ENCODE measurements around the gene CDC42BPG.

Gene CDC42BPG

GRCh38 chr11:64864473-64865285, 20.2 kb upstream of the CDC42BPG start:
- in situ Hi-C loops (cut with MboI; ENCODE audit: low sequenced_read_pairs), result no loop called here

DNA sequence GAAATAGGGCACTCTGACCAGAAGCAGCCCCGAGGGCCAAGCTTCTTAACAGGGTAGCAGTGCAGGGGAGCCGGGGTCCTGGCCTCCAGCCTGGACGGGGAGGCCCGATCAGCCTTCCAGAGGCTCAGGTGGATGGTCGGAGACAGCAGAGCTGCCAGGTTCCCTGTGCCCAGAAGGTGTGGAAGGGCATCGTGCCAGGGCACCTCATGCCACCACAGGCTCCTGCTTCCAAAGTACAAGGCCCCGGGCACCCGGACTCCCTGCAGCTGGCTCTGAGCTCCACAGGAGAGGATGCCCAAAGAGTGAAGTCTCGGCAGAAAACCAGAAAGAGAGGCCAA, 19.7 kb upstream of the CDC42BPG start:
- in situ Hi-C loops (cut with MboI; ENCODE audit: low sequenced_read_pairs), result no loop called here

GRCh38 chr11:64863391-64864060, 19.1 kb upstream of the CDC42BPG start:
- in situ Hi-C loops (cut with MboI; ENCODE audit: low sequenced_read_pairs), result no loop called here

DNA sequence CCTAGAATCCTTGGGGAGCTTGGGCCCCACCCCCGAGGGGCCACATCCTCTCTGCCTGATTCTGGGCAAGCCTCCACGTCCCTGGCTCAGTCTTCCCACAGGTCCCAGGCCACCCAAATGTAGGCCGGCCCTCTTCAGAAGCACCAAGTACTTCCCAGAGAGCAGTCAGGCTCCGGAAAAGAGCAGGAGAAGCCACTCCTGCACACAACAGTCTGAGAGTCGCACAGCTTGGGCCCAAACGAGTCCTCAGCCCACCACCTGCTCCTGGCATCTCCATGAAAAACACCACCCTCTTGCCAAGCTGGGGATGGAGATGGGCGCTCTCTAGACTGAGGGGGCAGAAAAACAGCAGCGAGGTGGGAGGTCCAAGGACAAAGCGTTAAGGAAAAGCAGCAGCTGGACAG, 18.5 kb upstream of the CDC42BPG start:
- in situ Hi-C loops (cut with MboI; ENCODE audit: low sequenced_read_pairs), result no loop called here

GRCh38 chr11:64861227-64861975, 16.9 kb upstream of the CDC42BPG start:
- in situ Hi-C loops (cut with MboI; ENCODE audit: low sequenced_read_pairs), result no loop called here

DNA sequence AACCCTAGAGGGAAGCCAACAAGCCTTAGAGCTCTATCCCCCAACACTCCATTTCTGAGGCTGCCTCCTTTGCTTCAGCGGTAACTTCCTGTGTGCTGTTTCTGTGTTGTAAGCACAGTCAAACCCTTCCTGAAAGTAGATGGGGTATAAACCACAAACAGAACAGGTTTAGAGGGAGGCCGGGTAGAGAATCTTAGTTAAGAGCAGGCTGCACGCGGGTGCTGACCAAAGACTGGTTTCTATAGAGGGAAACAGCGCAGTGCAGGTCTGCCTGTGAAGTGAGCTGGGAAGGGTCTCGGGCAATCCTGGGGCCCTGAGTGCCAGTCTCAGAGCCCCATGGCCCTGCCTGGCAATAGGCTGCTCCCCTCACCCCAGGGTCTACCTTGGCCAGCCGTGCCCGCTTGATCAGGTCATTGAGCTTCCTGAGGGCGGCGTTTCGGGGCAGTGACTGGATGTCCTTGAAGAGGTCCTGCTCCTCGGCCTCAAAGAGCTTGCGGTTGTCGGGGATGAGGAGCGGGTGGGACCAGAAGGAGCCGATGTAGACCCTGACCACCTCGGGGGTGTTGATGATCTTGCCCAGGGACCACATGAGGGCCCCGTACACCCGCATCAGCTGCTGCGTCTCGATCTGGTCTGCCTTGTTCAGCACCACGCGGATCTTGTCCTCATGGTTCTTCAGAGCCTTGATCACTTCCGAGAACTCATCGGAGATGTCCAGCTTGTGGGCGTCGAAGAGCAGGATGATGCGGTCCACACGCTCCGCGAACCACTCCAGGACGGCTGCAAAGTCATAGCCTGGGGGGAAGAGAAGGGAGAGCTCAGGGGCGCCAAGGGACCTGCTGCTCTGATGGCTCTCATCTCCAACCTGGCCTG, 15.3 kb upstream of the CDC42BPG start:
- in situ Hi-C loops (cut with MboI; ENCODE audit: low sequenced_read_pairs), result no loop called here

- in situ Hi-C loops (cut with MboI; ENCODE audit: low sequenced_read_pairs), result no loop called here
These were observed 14.2 kb upstream of the CDC42BPG start for GRCh38 chr11:64858467-64859263.

DNA sequence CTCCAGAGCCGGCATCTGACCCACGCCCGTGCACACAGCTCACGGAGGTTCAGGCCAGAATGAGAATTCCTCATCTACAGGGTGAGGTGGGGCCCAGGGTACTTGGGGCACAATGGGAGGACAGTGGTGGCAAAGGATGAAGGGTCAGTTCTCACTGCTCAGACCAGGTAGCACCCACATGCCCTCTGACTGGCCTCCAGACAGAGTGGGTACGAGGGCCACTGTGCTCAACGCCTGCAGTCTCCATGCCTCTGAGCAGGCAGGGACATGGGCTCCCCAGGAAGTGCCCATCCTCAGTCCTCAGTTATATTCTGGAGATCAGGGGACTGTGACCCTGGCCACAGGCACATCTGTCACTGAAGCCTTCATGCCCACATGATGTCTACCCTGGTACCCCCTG, 13.0 kb upstream of the CDC42BPG start:
- in situ Hi-C loops (cut with MboI; ENCODE audit: low sequenced_read_pairs), result no loop called here

DNA sequence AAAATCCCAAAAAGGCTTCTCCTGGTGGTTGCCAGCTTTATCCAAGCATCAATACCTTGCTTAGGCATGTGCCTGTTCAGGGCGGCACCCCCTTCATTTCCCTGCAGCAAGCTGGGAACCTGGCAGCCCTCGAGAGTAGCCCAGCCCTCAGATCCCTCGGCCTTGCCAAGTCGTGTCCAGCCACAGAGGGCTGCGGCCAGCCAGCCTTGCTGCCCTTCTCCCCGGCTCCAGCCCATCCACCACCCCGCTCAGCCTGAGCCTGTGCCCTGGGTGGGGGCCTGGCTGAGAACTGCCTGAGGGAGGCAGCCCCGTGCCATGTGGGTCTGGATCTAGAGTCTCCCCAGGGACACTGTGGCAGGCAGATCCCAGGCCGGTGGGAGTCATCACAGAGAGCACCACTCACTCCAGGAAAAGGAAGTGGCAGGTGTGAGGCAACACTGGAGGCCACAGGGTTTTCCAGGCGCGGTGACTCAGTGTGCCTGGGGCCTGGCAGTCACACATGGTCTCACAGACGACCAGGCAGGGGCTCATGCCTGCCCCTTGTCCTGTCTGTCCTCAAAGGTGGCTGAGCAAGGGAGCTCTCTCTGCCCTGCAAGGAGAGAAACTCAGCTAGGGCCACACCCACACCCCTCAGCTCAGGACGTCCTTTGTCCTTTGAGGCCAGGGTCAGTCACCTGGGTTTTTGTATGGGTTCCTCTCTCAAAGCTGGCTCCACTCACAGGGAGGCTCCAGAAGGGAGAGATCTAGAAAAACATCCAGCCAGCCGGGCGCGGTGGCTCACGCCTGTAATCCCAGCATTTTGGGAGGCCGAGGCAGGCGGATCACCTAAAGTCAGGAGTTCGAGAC, 12.2 kb upstream of the CDC42BPG start:
- in situ Hi-C loops (cut with MboI; ENCODE audit: low sequenced_read_pairs), result no loop called here

GRCh38 chr11:64855596-64856304, 11.3 kb upstream of the CDC42BPG start:
- in situ Hi-C loops (cut with MboI; ENCODE audit: low sequenced_read_pairs), result no loop called here

GRCh38 chr11:64854534-64855502, 10.4 kb upstream of the CDC42BPG start:
- in situ Hi-C loops (cut with MboI; ENCODE audit: low sequenced_read_pairs), result no loop called here

- in situ Hi-C loops (cut with MboI; ENCODE audit: low sequenced_read_pairs), result no loop called here
These were observed 9.7 kb upstream of the CDC42BPG start for GRCh38 chr11:64854157-64854533.

DNA sequence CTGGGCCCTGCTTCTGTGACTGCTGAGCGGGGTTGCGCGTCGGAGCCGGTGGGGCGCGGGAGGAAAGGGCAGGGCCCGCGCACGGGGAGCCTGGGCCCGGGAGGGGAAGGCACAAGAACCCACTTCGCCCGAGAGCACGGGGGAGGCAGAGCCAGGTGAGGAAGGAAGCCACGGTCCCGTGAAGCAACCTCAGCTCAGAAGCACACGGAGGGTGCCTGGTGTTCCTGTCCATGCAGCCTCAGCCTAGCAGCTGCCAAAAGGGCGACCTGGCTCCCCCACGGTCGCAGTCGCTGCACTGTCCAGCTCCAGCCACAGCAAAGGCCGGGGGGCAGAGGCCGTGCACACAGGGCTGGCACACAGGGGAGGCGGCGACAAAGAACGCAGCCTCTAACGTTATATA, 9.3 kb upstream of the CDC42BPG start:
- in situ Hi-C loops (cut with MboI; ENCODE audit: low sequenced_read_pairs), result no loop called here

DNA sequence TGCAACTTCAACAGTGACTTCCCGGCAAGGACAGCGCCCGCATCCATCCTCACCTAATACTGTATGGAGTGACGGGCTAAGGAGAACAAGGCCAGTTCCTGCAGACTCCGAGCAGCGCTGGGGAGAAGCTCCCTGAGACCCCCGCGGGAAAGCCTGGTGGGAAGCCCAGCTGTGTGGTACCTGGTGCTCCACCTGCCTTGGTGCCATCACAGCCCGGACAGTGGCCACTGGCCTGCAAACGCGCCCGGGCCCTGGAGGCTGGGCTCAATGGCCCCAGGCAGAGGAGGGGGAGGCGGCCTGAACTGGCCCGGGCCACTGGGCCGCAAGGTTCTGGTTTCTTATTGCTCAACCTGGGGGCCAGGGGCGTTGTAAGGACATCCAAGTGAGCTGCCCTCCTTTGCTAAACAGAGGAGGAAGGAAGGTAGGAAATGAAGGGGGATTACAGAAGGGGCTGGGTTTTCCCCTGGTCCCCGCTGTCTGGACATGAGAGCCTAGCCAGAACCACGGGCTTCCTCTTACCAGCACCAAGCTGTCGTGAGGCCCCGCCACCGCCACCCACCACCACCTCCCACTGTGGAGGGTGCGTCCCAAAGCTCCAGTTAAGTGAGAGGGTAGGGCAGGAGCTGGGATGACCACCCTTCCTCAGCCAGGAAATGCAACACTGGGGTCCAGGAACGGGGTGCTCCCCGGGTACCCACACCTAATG, 8.5 kb upstream of the CDC42BPG start:
- in situ Hi-C loops (cut with MboI; ENCODE audit: low sequenced_read_pairs), result no loop called here

GRCh38 chr11:64851831-64852351, 7.4 kb upstream of the CDC42BPG start:
- in situ Hi-C loops (cut with MboI; ENCODE audit: low sequenced_read_pairs), result no loop called here

- in situ Hi-C loops (cut with MboI; ENCODE audit: low sequenced_read_pairs), result no loop called here
These were observed 6.6 kb upstream of the CDC42BPG start for GRCh38 chr11:64850979-64851567.

Measured in hTERT RPE-1 (cell line).